Upper lobe of right lung (tissue), 1 donor: ENCODE measurements around the gene PCDHGA1. TPM values are rescaled to one million over a fixed set of nuclear protein-coding genes. Genes with fewer than 3 reads are reported as not detected.
"Not testable (repeated sequence)": the region's sequence is repeated elsewhere in the genome, so short reads cannot be mapped to it uniquely, and the experiment has no call there.

Experiments used
- ATAC-seq: fragments of 200-7000 bp; cut with Tn5 transposase; one replicate; pipeline ENCODE4 v1.9.1; 2020; ENCODE audit warnings: mild to moderate bottlenecking, moderate library complexity
- DNase-seq: peaks from one replicate; pipeline ENCODE4 v3.0.0-alpha.2; 2020
- H3K27ac ChIP-seq: fragments of 200-600 bp; one replicate; pipeline ENCODE4 v1.8.0; 2022
- H3K27me3 ChIP-seq: fragments of 200-600 bp; one replicate; pipeline ENCODE4 v1.8.0; 2022; ENCODE audit warnings: mild to moderate bottlenecking
- H3K36me3 ChIP-seq: fragments of 200-600 bp; one replicate; pipeline ENCODE4 v1.8.0; 2022
- H3K4me1 ChIP-seq: fragments of 200-600 bp; one replicate; pipeline ENCODE4 v1.8.0; 2022
- H3K4me3 ChIP-seq: fragments of 200-600 bp; one replicate; pipeline ENCODE4 v1.8.0; 2022; ENCODE audit warnings: mild to moderate bottlenecking
- H3K9me3 ChIP-seq: fragments of 200-600 bp; one replicate; pipeline ENCODE4 v1.8.0; 2022
- CTCF ChIP-seq: fragments of 200-600 bp; IDR thresholded peaks from one replicate; pipeline ENCODE4 v1.8.0; 2022; ENCODE audit warnings: antibody characterized with exemption
- intact Hi-C: fragments of 100-400 bp; cut with DNase I; formaldehyde crosslinking; loops from one replicate; pipeline ENCODE4 v1.11.0; 2022
- total RNA-seq: library from RNA; stranded (reverse); fragmentation: NEBNext Ultra II Directional; extraction: Animal tissue kit (Norgen Biotek cat#: 25700); gene quantifications from one replicate; pipeline ENCODE4 v1.2.1, GENCODE V29; 2021
- donor health status: DM: no; HTN: yes; CAD: no; lungs with severe emphysema.

Gene PCDHGA1
- total RNA-seq, 1 donor from 2014 or later = 0.46 TPM

DNA sequence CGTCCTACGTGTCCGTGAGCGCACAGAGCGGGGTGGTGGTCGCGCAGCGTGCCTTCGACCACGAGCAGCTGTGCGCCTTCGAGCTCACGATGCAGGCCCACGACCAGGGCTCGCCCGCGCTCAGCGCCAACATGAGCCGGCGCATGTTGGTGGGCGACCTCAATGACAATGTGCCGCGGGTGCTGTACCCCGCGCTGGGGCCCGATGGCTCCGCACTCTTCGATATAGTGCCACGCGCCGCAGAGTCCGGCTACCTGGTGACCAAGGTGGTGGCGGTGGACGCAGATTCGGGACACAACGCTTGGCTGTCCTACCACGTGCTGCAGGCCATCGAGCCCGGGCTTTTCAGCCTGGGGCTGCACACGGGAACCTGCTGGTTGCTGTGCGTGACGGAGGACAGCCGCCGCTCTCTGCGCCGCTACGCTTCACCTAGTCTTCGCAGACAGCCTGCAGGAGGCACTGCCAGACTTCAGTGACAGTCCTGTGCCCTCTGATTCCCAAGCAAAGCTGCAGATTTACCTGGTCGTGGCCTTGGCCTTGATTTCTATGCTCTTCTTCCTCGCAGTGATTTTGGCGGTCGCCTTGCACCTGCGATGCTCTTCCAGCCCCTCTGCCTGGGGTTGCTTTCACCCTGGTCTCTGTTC lies 97.6 kb downstream of the PCDHGA1 start:
- Histone ChIP-seq H3K36me3 (no peaks in the 10 kb centered on the region), H3K27ac (no peak overlapping the region), H3K9me3 (peaks cover 60% of the 10 kb centered on the region), H3K27me3 (no peaks in the 10 kb centered on the region), H3K4me3 (no peak overlapping the region), H3K4me1 (no peaks in the 10 kb centered on the region)
- DNase-seq (no peak), ATAC-seq (no peak)
- TF ChIP-seq CTCF = no peak
- intact Hi-C loops = no loop called here

GRCh38 chr5:141430332-141431113 lies 100.2 kb downstream of the PCDHGA1 start, which contains the start of gene PCDHGA12:
Gene PCDHGA12, plus strand, starts transcription at chr5:141430507. Its CDS starts 253 bp downstream, at chr5:141430760.
- peak; percentile 38 for TF ChIP-seq CTCF
- no peaks in the 10 kb centered on the region for H3K4me1 ChIP-seq
- H3K4me3 ChIP-seq = peak within 1 kb of the TSS; percentile 15
- intact Hi-C loops = no loop called here
- H3K27ac ChIP-seq = no peak within 1 kb of the TSS
- ATAC-seq = peak; percentile 81
- no peaks in the 10 kb centered on the region for H3K27me3 ChIP-seq
- no peak for DNase-seq
- no peaks in the 10 kb centered on the region for H3K36me3 ChIP-seq
- H3K9me3 ChIP-seq = peaks cover 37% of the 10 kb centered on the region

DNA sequence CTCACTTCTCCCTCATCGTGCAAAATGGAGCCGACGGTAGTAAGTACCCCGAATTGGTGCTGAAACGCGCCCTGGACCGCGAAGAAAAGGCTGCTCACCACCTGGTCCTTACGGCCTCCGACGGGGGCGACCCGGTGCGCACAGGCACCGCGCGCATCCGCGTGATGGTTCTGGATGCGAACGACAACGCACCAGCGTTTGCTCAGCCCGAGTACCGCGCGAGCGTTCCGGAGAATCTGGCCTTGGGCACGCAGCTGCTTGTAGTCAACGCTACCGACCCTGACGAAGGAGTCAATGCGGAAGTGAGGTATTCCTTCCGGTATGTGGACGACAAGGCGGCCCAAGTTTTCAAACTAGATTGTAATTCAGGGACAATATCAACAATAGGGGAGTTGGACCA lies 101.0 kb downstream of the PCDHGA1 start:
- no peaks in the 10 kb centered on the region for H3K36me3 ChIP-seq
- H3K27me3 ChIP-seq = no peaks in the 10 kb centered on the region
- H3K9me3 ChIP-seq = peaks cover 32% of the 10 kb centered on the region
- no peaks in the 10 kb centered on the region for H3K4me1 ChIP-seq
- ATAC-seq = peak; percentile 21
- no peak for DNase-seq
- H3K4me3 ChIP-seq = peak overlapping the region; percentile 15
- H3K27ac ChIP-seq = no peak overlapping the region
- TF ChIP-seq CTCF = no peak
- intact Hi-C loops = no loop called here

- DNase-seq, H3K4me1 ChIP-seq, intact Hi-C loops, ATAC-seq, H3K27me3 ChIP-seq, H3K4me3 ChIP-seq, H3K36me3 ChIP-seq, H3K27ac ChIP-seq: not testable (repeated sequence)
- peaks cover 23% of the 10 kb centered on the region for H3K9me3 ChIP-seq
Measured at GRCh38 chr5:141432308-141432707, 102.0 kb downstream of the PCDHGA1 start.

DNA sequence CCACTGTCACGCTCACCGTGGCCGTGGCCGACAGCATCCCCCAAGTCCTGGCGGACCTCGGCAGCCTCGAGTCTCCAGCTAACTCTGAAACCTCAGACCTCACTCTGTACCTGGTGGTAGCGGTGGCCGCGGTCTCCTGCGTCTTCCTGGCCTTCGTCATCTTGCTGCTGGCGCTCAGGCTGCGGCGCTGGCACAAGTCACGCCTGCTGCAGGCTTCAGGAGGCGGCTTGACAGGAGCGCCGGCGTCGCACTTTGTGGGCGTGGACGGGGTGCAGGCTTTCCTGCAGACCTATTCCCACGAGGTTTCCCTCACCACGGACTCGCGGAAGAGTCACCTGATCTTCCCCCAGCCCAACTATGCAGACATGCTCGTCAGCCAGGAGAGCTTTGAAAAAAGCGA lies 102.4 kb downstream of the PCDHGA1 start:
- H3K4me1 ChIP-seq, DNase-seq, H3K4me3 ChIP-seq, H3K36me3 ChIP-seq, intact Hi-C loops, ATAC-seq, H3K27me3 ChIP-seq, H3K27ac ChIP-seq: not testable (repeated sequence)
- H3K9me3 ChIP-seq = peaks cover 22% of the 10 kb centered on the region

- TF ChIP-seq CTCF = no peak
- ATAC-seq = no peak
- no peak overlapping the region for H3K27ac ChIP-seq
- H3K4me3 ChIP-seq = no peak overlapping the region
- H3K4me1 ChIP-seq = no peaks in the 10 kb centered on the region
- intact Hi-C loops = no loop called here
- no peaks in the 10 kb centered on the region for H3K36me3 ChIP-seq
- DNase-seq = no peak
- peaks cover 18% of the 10 kb centered on the region for H3K9me3 ChIP-seq
- H3K27me3 ChIP-seq = no peaks in the 10 kb centered on the region
Measured at GRCh38 chr5:141434006-141434405, 103.7 kb downstream of the PCDHGA1 start.
